Stimulated activated naive CD4-positive, alpha-beta T cell treated with Interleukin-2 at 50 U/mL for 16 hours (primary cell): ENCODE data around the gene UBC.
"Not testable (repeated sequence)": the region's sequence is repeated elsewhere in the genome, so short reads cannot be mapped to it uniquely, and the experiment has no call there.

Experiments
- DNase-seq: peaks from one replicate; lab custom pipeline; 2025; lab: John Stamatoyannopoulos, UW

Gene UBC

DNA sequence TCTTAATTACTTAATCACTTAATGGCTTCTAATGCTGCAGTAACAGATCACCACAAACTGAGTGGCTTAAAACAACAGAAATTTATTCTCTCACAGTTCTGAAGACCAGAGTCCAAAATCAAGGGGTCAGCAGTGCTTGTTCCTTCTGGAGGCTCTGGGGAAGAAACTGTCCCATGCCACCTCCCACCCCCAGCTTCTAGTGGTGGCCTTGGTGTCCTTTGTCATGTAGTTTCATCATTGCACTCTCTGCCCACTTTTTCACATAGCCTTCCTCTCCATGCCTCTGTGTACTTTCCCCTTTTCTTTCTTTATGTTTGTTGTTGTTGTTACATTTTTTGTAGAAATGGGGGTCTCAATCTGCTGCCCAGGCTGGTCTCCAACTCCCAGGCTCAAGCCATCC lies 16.1 kb upstream of the UBC start:
- DNase-seq, result no peak

DNA sequence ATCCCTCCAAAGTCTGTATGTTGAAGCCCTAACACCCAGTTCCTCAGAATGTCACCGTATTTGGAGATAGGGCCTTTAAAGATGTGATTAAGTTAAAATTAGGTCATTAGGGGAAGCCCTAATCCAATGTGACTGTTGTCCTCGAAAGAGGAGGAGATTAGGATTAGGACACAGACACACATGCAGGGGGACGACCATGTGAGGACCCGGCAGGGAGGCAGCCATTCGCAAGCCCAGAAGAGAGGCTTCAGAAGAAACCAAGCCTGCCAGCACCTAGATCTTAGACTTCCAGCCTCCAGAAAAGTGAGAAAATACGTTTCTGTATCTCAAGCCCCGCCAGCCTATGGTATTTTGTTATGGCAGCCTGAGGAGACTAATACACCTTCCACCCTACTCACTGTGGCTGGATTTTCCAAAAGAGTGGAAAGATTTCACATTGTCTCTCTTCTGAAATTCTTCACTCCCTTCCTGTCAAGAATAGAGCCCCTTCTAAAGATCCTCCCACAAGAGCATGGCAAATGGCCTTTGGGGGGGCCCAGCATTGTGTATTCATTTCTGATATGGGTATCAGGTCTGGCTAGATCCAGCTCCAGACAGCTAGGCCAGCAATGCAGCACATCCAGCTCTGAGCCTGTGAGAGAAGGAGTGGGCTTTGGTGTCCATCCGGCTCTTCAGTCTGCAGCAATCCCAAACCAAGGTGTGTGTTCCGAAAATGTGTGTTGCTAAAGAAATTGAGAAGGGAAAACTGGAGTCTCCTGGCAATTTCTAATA lies 15.4 kb upstream of the UBC start:
- no peak for DNase-seq

DNA sequence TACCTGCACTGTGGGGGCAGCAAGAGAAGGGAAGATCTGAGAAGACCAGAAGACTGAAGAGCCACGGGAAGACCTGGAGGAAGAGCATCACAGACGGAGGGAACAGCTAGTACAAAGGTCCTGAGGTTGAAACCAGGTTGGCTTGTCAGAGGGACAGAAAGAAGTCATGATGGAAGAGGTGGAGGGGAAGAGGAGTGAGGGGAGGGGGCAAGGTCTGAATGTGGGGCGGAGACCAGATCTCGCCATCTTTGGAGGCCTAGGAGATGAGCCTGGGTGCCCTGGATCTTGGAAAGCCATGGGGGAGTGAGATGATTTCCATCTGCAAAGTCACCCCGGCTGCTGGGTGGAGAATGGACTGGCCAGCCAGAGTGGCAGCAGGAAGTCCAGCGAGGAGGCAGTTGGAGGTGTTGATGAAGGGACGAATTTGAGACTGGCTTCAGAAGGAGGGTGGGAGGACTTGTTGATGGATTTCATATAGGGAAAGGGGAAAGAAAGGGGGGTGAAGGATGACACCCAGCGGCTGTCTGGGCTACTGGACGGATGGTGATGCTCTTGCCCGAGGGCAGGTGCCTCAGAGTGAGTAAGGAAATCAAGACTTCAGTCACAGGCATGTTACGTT lies 14.6 kb upstream of the UBC start:
- no peak for DNase-seq

DNA sequence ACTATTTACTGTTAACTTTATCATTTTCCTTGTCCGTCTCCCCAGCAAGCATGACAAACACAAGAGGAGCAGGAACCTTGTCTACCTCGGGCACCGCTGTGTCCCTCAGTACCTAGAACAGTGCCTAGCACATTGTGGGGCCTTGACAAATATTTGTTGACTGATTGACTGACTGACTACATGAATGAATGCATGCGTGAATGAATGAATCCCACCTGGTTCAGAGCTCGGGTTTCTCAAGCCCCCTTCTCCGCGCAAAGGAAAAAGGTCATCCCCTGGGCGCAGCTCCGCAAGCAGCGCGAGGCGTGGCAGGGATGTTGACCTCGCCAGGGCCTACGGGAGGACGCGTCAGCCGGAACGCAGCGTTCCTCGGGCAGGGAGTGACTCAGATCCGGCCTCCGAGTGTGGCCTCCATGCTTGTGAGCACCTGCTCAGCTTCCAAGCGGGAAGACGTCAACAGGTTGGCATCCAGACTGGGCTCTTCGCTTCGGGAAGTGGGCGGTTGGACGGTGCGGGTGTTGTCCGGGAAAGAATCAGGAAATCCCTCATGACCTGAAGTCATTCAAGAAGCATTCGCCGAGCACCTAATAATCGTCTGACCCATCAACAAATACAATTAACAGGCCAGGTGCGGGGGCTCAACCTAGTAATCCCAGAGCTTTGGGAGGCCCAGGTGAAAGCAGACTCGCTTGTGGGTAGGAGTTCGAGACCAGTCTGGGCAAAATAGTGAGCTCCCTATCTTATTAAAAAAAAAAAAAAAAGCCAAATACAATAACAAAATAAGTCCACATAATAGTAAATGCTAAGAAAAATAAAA lies 13.9 kb upstream of the UBC start:
- DNase-seq, result no peak

DNA sequence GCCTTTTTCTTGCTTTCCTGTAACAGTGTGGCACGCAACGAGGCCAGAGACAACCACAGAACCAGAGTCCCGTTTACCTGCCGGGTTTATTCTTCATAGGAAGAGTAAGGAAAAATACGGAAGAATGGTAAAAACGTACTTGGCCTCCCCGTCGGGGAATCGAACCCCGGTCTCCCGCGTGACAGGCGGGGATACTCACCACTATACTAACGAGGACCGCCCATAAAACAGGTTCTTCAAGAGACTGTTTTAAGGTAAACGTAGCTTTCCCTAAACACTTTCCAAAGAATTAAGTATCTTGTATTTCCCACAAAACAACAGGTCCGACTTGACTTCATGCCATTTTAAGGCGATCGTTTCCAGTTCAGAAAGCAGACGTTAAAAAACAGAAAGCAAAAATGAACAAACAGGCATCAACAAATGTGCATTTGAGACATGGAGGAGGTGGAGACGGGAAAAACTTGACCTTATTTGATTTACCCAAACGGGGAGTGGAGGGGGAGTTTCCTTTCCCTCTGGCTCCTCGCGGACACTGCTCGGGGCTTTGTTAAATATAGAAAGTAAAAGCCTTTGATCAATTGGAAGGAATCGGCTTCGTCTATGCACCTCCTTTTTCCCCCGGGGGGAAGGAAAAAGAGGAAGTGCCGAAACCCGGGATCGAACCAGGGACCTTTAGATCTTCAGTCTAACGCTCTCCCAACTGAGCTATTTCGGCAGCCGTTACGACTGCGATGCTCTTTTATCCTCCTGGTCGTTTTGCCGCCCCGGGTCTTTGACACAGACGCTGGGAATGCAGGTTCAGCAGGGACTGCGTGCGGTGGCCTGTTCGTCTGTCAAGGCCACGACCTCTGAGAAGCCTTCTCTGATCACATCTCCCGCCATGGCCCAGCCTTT lies 13.0 kb upstream of the UBC start:
- DNase-seq, result no peak

DNA sequence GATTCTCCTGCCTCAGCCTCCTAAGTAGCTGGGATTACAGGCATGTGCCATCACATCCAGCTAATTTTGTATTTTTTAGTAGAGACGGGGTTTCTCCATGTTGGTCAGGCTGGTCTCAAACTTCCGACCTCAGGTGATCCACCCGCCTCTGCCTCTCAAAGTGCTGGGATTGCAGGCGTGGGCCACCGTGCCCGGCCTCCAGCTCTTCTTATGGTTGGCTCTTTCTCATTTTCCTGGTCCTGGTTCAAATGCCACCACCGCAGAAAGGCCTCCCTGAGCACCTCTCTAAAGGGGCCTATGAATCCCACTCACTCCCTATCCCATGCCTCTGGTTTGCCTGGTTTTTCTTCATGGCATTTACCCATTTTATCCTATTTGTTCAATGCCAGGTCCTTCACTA lies 11.3 kb upstream of the UBC start:
- not testable (repeated sequence) for DNase-seq

DNA sequence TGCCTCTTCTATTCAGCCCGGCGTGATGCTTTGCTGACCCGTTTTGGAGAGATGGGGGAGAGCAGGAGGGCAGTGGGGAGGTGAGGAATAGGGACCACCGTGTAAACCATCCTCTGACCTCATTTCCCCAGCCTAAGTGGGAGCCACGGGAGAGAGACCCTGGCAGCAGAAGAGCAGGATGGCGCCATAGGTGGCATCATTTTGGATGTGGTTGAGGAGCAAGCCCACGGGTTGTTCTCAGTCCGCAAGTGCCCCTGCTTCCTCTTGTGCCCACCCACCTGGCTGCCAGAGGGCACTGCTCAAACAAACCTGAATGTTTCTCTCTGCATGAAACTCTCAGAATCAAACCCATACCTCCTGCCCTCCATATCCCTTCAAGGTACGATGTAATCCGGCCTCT lies 10.7 kb upstream of the UBC start:
- DNase-seq, result no peak

DNA sequence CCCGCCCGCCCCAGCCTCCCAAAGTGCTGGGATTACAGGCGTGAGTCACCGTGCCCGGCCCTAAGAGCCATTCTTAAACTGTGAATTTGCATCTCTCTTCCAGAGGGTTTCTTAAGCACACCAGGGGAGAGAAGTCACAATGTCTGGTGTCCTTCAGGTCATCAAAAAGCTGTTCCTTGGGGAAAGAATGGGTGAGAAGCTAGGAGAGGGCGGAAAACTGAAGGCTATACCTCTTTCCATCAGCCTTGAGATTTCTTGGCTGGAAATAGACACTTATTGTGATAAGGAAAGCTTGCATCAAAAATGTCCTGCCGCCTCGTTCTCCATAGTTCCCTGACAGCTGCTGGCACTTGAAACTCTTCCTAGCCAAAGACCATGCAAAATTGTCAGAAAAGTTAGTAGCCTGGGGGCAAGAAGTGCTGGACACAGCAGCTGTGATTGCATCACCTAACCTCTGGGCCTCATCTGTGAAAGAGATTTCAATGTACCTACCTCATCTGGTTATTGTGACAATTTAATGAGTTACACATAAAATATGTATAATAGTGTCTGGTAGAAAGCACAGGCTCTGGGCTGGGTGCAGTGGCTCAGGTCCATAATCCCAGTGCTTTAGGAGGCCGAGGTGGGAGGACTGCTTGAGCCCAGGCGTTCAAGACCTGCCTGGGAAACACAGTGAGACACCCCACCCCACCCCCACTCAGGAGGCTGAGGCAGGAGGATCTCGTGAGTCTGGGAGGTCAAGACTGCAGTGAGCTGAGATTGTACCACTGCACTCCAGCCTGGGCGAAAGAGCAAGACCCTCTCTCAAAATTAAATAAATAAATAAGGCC lies 9.7 kb upstream of the UBC start:
- DNase-seq, result no peak

DNA sequence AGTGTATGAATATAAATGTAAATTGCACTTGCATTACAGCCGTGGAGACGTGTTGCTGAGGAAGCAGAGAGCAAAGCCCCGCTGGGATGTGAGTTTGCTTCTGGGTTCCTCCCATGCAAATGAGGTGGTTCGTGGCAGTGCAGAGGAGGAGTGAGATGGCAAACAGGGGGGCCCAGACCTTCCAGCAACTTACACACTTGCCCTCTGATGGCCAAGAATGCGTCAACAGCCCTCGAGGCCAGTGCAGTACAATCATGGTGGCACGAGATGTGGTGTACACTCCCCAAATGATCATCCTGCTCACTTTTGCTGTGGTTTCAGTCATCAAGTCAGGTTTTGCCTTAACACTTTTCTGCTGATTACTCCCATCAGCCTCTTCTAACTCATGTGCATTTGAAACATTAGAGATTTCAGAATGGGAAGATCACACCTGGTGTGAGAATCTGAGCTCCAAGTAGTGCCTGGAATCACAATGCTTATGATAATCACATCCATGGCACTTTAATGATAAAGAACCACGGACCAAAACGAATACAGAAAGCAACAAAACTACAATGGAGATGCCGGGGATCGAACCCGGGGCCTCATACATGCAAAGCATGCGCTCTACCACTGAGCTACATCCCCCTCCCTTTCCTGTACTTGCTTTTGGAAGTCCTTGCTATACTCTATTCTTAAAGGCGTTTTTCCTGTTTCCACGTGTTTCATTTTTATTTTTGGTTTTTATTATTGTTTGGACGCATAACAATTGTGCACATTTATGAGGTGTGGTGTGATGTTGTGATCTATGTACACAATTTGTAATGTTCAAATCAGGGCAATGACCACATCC lies 7.0 kb upstream of the UBC start:
- no peak for DNase-seq

DNA sequence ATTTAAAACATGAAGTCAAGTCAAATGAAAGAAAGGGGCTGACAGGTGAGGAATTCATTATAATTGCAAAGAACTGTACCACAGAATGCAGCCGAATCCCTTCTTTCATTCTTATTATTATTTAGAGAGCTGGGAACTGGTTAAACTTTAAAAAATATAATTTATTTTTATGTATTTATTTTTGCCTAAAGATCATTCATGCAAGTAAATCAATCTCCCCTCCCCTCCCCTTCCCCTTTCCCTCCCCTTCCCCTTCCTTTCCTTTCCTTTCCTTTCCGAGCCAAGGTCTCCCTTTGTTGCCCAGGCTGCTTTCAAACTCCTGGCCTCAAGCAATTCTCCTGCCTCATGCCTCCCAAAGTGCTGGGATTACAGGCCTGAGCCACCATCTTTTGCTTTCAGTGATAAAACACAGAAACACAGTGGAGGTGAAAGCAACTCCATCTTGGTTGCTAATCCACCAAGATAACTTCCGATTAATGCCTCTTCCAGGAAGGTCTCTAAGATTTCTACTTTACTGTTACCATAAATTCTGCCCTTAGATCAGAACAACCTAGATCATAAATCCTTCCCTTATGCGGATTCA lies 6.0 kb upstream of the UBC start:
- no peak for DNase-seq

DNA sequence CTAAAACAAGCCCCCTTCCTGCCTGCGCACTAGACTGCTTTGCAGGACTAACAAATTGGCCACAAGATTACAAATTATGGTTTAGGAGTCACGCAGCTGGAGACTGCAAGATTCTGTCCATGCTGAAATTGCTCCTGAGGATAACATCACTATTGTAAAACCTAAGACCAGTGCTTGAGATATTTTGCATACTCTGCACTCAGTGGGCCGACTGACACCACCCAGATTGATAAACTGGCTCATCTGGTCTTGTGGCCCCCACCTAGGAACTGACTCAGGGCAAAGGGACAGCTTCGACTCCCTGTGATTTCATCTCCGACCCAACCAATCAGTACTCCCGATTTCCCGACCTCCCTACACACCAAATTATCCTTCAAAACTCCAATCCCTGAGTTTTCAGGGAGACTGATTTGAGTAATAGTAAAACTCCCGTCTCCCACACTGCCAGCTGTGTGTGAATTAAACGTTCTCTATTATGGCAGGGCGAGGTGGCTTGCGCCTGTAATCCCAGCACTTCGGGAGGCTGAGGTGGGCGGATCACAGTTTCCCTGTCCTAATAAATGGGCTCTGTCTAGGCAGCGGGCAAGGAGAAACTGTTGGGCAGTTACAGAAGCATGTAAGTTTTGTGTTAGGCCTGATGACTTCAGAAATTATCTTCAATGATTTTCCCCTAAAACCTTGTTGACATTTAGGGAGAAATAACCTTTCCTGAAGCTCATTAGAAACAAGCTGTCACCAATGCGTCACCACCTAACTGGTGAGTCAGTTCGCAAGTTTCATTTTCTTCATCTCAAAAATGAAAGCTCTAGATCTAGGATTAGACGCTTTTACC lies 5.3 kb upstream of the UBC start:
- no peak for DNase-seq

DNA sequence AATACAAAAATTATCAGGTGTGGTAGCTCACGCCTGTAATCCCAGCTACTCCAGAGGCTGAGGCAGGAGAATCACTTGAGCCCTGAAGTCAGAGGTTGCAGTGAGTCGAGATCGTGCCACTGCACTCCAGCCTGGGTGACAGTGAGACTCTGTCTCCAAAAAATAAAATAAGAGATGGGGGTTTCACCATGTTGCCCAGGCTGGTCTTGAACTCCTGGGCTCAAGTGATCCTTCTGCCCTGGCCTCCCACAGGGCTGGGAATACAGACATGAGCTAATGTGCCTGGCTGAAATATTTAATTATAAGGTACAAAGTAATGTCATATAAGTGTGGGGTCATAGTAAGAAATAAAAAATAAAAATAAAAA lies 4.2 kb upstream of the UBC start:
- not testable (repeated sequence) for DNase-seq

DNA sequence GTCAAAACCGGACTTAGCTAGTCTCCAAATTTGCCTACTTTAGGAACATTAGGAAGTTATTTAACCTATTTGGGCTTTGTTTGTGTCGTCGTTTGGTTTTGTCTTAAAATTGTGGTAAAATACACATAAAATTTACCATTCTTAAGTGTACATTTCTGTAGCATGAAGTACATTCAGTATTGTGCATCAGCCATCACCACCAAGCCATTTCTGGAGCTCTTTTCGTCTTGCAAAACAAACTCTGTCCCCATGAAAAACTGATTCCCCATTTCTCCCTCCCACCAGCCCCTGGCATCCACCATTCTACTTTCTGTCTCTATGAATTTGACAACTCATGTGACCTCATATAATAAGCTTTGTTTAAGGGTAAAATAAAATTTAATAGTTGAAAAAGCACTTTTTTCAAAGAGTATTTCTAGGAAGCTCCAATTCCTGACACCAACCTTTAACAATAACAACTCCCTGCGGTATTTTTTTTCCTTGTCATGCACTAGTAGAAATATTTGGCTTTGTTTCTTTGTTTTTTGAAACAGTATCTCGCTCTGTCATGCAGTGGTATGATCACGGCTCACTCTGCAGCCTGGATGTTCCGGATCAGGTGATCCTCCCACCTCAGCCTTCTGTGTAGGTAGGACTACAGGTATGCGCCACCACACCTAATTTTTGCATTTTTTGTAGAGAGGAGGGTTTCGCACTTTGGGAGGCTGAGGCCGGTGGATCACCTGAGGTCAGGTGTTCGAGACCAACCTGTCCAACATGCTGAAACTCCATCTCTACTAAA lies 3.6 kb upstream of the UBC start:
- no peak for DNase-seq

DNA sequence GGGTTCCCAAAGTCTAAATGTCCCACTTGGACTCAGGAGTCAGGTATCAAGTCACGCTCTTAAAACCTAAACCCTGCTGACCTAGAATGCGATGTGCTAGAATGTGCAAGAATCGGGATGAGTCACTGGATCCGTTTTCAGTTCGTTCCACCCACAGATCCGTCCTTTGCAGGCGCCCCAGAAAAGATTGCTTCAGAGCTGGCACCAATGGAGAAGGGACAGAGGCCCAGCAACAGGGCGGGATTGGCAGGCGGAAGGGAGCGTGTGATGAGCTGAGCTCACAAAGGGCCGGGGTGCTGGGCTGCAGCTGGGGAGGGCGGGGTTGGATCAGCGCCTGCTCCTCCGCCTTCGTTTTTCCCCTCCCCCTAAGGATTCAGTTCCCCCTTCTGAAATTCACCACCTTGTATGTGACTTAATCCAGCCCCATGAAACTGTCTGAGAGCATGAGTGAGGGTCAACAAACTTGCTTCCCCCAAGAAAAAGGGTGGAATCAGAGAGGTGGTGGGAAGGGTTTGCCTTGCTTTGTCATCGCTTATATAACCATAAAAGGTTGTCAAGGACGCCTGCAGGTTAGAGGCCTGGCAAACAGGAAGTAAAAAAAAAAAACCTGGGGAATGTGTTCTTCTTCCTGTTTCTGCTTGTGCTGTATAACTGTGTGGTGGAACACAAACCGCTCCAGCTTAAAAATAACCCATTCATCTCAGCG lies 2.8 kb upstream of the UBC start:
- no peak for DNase-seq

DNA sequence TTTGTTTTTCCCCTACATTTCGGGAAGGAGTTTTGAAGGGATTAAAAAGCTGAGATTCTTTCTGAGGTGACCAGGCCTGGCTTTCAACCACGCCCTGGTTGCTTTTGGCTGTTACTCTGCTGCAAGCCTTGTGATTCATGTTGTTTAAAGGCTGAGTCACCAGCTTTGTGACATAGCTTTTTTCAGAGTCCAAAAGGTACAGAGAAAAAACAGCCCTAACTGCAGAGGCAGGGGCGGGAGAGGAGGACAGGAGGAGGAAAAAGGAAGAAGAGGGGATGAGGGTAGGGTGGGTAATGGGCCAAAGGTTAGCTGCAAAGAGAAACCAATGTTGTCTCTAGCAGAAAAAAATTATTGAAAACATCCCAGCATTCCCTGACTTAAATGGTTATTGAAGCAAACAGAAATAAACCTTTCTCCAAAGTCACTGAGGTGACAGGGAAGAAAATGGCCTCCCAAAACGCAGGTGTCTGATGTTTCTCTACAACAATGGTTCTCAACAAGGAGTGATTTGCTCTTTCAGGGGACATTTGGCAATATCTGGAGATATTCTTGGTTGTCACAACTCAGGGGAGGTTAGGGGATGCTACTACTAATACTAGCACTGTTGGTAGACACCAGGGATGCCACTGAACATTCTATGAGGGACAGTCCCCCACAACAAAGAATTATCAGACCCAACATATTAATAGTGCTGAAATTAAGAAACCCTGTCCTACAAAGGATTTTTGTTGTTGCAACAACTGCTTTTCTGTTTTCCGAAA lies 2.1 kb upstream of the UBC start:
- DNase-seq, result no peak
